Activated naive CD8-positive, alpha-beta T cell treated with anti-CD3 and anti-CD28 coated beads for 36 hours (primary cell): ENCODE measurements around the gene PCNX2. TPM values are rescaled to one million over a fixed set of nuclear protein-coding genes. Genes with fewer than 3 reads are reported as not detected.
A peak's percentile ranks its signal among the peaks of the same experiment; 100 is the strongest.

Experiments
- DNase-seq: peaks from one replicate; pipeline ENCODE4 v3.0.0; 2021
- H3K27ac Mint-ChIP-seq: one replicate; pipeline ENCODE4 v1.8.0; 2022; ENCODE audit warnings: mild to moderate bottlenecking, moderate library complexity, mixed read lengths
- H3K27me3 Mint-ChIP-seq: one replicate; pipeline ENCODE4 v1.8.0; 2022; ENCODE audit warnings: mild to moderate bottlenecking, mixed read lengths
- H3K36me3 Mint-ChIP-seq: one replicate; pipeline ENCODE4 v1.8.0; 2021; ENCODE audit warnings: mild to moderate bottlenecking, mixed read lengths
- H3K4me1 Mint-ChIP-seq: one replicate; pipeline ENCODE4 v1.8.0; 2021; ENCODE audit warnings: mixed read lengths
- H3K4me3 Mint-ChIP-seq: one replicate; pipeline ENCODE4 v1.8.0; 2022; ENCODE audit warnings: mild to moderate bottlenecking, moderate library complexity, mixed read lengths
- H3K9me3 Mint-ChIP-seq: one replicate; pipeline ENCODE4 v1.8.0; 2022; ENCODE audit warnings: mixed read lengths
- total RNA-seq, 2 experiments: library from RNA; stranded (reverse); gene quantifications; one replicate each; pipeline ENCODE4 v1.2.3, GENCODE V29; 2021

PCNX2 gene
- total RNA-seq, 2 experiments from 2014 or later = 10.6 to 12.5 TPM

DNA sequence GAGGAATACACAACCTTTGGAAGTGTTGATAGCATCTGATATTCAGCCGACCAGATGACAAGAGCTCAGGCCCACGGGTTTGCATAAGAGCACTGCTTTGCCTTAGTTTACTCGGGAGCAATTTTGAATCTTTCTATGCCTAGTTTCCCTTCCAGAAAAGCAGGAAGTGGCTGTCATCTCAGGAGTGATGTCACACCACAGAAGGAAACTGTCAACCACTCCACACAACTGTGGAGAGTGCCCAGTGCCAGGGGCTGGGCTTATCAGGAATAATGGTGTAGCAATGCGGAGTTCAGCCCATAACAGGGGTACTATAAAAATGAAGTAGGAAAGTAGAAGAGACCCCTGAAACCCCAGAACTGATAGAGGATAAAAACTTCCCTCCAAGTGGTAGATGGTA, 316.7 kb downstream of the PCNX2 start:
- DNase-seq = no peak
- H3K36me3 Mint-ChIP-seq = peaks cover 40% of the 10 kb centered on the region
- peak overlapping the region; percentile 61 for H3K27ac Mint-ChIP-seq
- H3K27me3 Mint-ChIP-seq = no peaks in the 10 kb centered on the region
- H3K4me3 Mint-ChIP-seq = no peak overlapping the region
- H3K4me1 Mint-ChIP-seq = peaks cover 15% of the 10 kb centered on the region
- H3K9me3 Mint-ChIP-seq = peaks cover 7% of the 10 kb centered on the region

DNA sequence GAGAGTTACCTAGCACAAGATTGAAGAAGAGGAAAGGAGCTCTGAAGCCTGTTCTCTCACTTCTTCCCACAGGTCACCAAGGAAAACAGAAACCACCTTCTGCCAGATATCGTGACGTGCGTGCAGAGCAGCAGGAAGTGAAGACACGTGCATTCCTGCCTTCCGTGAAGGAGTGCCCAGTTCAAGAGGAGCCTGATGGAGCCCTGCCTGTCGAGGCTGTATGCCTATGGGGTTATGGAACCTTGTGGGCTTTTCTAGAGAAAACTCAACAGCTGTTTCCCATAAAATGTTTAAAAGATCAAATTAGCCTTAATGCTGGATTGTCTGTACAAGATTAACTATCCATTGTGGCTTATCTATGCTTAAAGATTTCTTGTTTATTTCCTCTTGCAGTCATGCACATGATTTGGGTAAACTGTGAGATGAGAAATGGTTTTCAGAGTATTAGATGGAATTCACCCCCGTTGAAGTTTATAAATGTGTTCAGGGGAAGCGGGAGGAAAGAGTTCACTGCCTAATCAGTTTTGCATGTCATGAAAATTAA, 317.4 kb downstream of the PCNX2 start:
- Mint-ChIP-seq H3K36me3 (peaks cover 45% of the 10 kb centered on the region), H3K9me3 (peaks cover 14% of the 10 kb centered on the region), H3K27ac (peak overlapping the region; percentile 66), H3K27me3 (no peaks in the 10 kb centered on the region), H3K4me1 (peaks cover 15% of the 10 kb centered on the region), H3K4me3 (peak overlapping the region; percentile 15)
- DNase-seq = peak; percentile 22

- Mint-ChIP-seq H3K27ac (no peak overlapping the region), H3K4me1 (peaks cover 15% of the 10 kb centered on the region), H3K4me3 (no peak overlapping the region), H3K27me3 (no peaks in the 10 kb centered on the region), H3K9me3 (peaks cover 27% of the 10 kb centered on the region), H3K36me3 (peaks cover 69% of the 10 kb centered on the region)
- no peak for DNase-seq
Observed at GRCh38 chr1:232974971-232975370, 320.6 kb downstream of the PCNX2 start.

GRCh38 chr1:232973652-232974611, 321.6 kb downstream of the PCNX2 start:
- H3K9me3 Mint-ChIP-seq = peaks cover 27% of the 10 kb centered on the region
- H3K36me3 Mint-ChIP-seq = peaks cover 75% of the 10 kb centered on the region
- DNase-seq = no peak
- peaks cover 19% of the 10 kb centered on the region for H3K4me1 Mint-ChIP-seq
- no peak overlapping the region for H3K4me3 Mint-ChIP-seq
- peak overlapping the region; percentile 40 for H3K27ac Mint-ChIP-seq
- no peaks in the 10 kb centered on the region for H3K27me3 Mint-ChIP-seq

- Mint-ChIP-seq H3K27ac (no peak overlapping the region), H3K4me3 (no peak overlapping the region), H3K4me1 (peaks cover 8% of the 10 kb centered on the region), H3K36me3 (peaks cover 69% of the 10 kb centered on the region), H3K27me3 (no peaks in the 10 kb centered on the region), H3K9me3 (peaks cover 25% of the 10 kb centered on the region)
- no peak for DNase-seq
Observed at GRCh38 chr1:232970508-232970907, 325.0 kb downstream of the PCNX2 start.

GRCh38 chr1:232969799-232970198, 325.7 kb downstream of the PCNX2 start:
- no peaks in the 10 kb centered on the region for H3K27me3 Mint-ChIP-seq
- H3K4me3 Mint-ChIP-seq = no peak overlapping the region
- peaks cover 14% of the 10 kb centered on the region for H3K4me1 Mint-ChIP-seq
- H3K36me3 Mint-ChIP-seq = peaks cover 65% of the 10 kb centered on the region
- no peak overlapping the region for H3K27ac Mint-ChIP-seq
- DNase-seq = no peak
- peaks cover 25% of the 10 kb centered on the region for H3K9me3 Mint-ChIP-seq

GRCh38 chr1:232968965-232969364, 326.6 kb downstream of the PCNX2 start:
- H3K27ac Mint-ChIP-seq = no peak overlapping the region
- H3K4me1 Mint-ChIP-seq = peaks cover 19% of the 10 kb centered on the region
- no peak for DNase-seq
- peaks cover 21% of the 10 kb centered on the region for H3K9me3 Mint-ChIP-seq
- no peak overlapping the region for H3K4me3 Mint-ChIP-seq
- no peaks in the 10 kb centered on the region for H3K27me3 Mint-ChIP-seq
- peaks cover 59% of the 10 kb centered on the region for H3K36me3 Mint-ChIP-seq

DNA sequence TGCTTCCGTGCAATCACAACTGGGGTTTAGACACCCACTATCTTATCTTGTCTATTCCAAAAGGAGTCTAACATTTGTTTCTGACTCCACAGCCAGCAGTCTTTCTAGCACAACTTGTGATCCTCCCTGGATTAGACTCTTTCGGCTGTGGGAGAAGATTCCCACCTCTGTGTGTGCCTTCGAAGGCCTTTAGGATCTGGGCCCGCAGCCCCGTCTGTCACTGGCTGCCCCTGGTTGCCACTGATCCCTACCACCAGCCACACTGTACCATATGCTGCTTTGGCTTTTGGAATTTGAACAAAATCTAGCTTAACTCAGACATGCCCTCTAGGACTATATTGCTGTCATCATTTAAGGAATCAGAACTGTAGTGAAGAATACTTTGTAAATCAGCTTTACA, 327.1 kb downstream of the PCNX2 start:
- no peak for DNase-seq
- H3K36me3 Mint-ChIP-seq = peaks cover 53% of the 10 kb centered on the region

DNA sequence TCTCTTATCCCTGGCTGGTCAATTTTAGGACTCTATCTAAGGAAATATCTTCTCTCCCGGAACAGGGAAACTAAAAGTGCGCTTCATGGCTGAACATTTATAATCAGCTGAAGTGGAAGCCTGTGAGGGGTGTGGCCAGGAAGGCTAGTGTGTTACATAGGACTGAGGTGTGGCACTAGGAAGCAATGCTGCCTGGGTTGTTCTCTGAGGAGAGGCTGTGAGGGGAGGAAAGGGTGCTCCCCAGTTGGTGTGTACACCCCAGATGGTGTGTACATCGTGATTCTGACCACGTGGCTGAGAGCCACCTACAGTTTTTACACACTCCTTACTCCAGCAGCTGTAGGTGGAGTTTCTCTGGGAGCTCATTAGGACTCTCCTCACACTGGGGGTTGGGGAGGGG, 328.9 kb downstream of the PCNX2 start:
- H3K36me3 Mint-ChIP-seq = peaks cover 37% of the 10 kb centered on the region
- no peak overlapping the region for H3K27ac Mint-ChIP-seq
- peaks cover 33% of the 10 kb centered on the region for H3K4me1 Mint-ChIP-seq
- no peaks in the 10 kb centered on the region for H3K27me3 Mint-ChIP-seq
- DNase-seq = no peak
- H3K9me3 Mint-ChIP-seq = peaks cover 2% of the 10 kb centered on the region
- H3K4me3 Mint-ChIP-seq = no peak overlapping the region

More for the DNA sequence above, 327.1 kb downstream of the PCNX2 start:
- no peak overlapping the region for H3K4me3 Mint-ChIP-seq
- H3K4me1 Mint-ChIP-seq = peaks cover 22% of the 10 kb centered on the region
- no peak overlapping the region for H3K27ac Mint-ChIP-seq
- H3K9me3 Mint-ChIP-seq = peaks cover 15% of the 10 kb centered on the region
- H3K27me3 Mint-ChIP-seq = no peaks in the 10 kb centered on the region

DNA sequence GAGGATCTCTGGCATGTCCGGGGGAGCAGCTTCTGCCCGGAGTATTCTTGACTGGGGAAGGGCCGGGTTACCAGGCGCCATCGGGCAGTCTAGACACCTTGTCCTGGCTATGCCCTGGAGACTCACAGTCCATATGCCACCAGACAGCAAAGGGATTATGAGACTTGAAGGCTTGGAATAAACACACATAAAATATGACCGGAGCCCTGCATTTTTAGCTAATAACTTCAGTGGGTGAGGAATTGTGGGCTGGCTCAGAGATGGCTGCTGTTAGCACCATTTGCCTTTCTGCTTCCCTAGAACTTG, 329.7 kb downstream of the PCNX2 start:
- H3K4me3 Mint-ChIP-seq = no peak overlapping the region
- no peak overlapping the region for H3K27ac Mint-ChIP-seq
- H3K9me3 Mint-ChIP-seq = no peaks in the 10 kb centered on the region
- no peaks in the 10 kb centered on the region for H3K27me3 Mint-ChIP-seq
- peaks cover 36% of the 10 kb centered on the region for H3K4me1 Mint-ChIP-seq
- H3K36me3 Mint-ChIP-seq = peaks cover 33% of the 10 kb centered on the region
- DNase-seq = no peak

DNA sequence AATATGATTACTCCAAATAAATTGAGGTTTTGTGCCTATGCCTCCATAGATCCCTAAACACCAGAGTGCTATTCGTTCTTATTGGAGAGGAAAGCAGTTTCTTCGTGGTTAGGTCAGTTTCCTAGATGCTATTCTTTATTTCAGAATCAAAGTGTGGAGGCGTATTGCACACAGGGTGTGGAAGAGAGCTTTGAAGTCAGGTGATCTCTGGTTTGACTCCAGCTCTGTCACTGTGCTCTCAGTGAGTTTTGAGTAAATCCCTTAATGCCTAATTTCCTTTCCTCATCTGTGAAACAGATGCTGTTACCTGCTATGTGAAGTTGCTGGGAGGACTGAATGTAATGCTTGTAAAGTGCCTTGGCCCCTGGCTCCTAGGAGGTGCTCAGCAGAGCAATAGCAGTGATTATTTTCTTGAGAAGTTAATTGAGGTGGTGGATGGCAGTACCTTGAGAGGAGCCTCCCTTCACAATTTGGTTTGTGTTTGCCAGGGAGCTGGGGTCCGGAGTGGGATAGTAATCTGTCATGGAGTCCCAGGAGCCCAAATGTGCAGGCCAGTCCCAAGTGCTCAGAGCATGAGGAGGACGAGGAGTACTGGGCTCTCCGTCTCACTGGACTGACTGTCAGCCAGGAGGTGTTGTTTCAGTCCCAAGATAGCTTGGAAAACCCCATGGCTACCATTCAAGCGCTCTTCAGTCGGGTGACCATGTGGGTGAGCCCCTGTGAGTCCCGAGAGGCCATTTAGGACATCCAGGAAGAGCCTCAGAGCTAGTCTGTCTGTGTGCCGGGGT, 330.2 kb downstream of the PCNX2 start:
- H3K9me3 Mint-ChIP-seq = no peaks in the 10 kb centered on the region
- no peak for DNase-seq
- no peaks in the 10 kb centered on the region for H3K27me3 Mint-ChIP-seq
- peaks cover 36% of the 10 kb centered on the region for H3K4me1 Mint-ChIP-seq
- no peak overlapping the region for H3K4me3 Mint-ChIP-seq
- H3K36me3 Mint-ChIP-seq = peaks cover 34% of the 10 kb centered on the region
- H3K27ac Mint-ChIP-seq = no peak overlapping the region

GRCh38 chr1:232964601-232965000, 330.9 kb downstream of the PCNX2 start:
- Mint-ChIP-seq H3K4me1 (peaks cover 36% of the 10 kb centered on the region), H3K27me3 (no peaks in the 10 kb centered on the region), H3K4me3 (no peak overlapping the region), H3K36me3 (peaks cover 32% of the 10 kb centered on the region), H3K9me3 (no peaks in the 10 kb centered on the region), H3K27ac (no peak overlapping the region)
- DNase-seq = no peak

- H3K9me3 Mint-ChIP-seq = peaks cover 4% of the 10 kb centered on the region
Observed at GRCh38 chr1:232962761-232963745, 332.5 kb downstream of the PCNX2 start.

DNA sequence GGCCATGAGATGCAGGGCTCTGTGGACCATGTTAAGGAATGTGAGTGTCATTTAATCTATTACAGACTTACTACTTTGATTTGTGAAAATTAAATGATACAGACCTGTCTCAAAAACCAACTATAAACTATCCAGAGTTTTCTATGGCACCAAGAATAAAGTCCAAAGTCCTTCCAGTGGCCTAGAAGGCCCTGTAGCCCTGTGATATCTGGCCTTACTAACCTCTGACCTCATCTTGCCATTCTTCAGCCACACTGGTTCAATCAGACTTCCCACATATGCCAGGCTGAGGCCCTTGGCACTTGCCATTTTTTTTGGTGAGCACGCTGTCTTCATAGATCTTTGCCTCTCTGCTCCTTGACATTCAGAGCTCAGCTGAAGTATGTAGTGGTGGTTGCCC, 337.5 kb downstream of the PCNX2 start:
- H3K4me3 Mint-ChIP-seq = no peak overlapping the region
- no peak for DNase-seq
- no peaks in the 10 kb centered on the region for H3K27me3 Mint-ChIP-seq
- H3K9me3 Mint-ChIP-seq = peaks cover 6% of the 10 kb centered on the region
- no peak overlapping the region for H3K27ac Mint-ChIP-seq
- peaks cover 47% of the 10 kb centered on the region for H3K36me3 Mint-ChIP-seq
- H3K4me1 Mint-ChIP-seq = peaks cover 13% of the 10 kb centered on the region

More at GRCh38 chr1:232962761-232963745, 332.5 kb downstream of the PCNX2 start:
- Mint-ChIP-seq H3K27me3 (no peaks in the 10 kb centered on the region), H3K36me3 (peaks cover 32% of the 10 kb centered on the region), H3K4me1 (peaks cover 28% of the 10 kb centered on the region), H3K27ac (no peak overlapping the region), H3K4me3 (no peak overlapping the region)
- no peak for DNase-seq
